GM19099 (cell line): ENCODE data around the gene BATF2.
A peak's percentile ranks its signal among the peaks of the same experiment; 100 is the strongest.

ENCODE experiments used
- POLR2A ChIP-seq: IDR thresholded peaks from 3 replicates; pipeline ENCODE4 v1.6.1; 2011; ENCODE audit warnings: low read depth; ENCODE audit not compliant: insufficient read length; ENCODE audit errors: extremely low read depth

Gene BATF2

DNA sequence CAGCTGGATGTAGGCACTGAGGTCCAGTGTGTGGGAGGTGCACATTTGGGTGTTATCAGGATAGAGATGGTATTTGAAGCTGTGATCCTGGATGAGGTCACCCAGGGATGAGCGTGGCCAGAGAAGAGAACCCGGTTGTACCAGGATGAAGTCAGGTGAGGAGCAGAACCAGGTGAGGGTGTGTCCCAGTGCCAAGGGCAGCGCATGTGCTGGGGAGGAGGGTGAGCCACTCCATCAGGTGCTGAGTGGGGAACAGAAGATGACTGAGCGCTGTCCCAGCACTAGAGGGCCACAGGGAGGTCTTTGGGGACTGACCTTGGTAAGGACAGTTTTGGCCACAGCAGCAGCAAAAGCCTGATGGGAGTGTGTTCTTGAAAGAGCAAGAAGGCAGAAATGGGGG is 19.9 kb upstream of the BATF2 start:
- TF ChIP-seq POLR2A, result no peak

DNA sequence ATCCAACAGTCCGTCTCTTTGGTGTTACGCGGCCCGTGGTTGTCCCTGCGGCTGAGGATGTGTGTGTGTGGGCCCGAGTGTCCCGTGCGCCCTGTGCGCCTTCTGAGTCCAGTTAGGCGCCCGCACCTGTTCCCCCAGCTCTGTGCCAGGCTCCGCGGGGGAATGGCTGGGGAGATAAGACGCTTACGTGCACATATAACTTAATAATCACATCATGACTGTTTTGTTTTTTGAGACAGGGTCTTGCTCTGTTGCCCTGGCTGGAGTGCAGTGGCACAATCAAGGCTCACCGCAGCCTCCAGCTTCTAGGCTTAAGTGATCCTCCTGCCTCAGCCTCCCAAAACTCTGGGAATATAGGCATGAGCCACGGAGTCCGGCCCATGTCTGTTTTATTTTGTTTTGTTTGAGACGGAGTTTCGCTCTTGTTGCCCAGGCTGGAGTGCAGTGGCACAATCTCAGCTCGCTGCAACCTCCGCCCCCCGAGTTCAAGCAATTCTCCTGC is 18.0 kb upstream of the BATF2 start:
- TF ChIP-seq POLR2A, result no peak

DNA sequence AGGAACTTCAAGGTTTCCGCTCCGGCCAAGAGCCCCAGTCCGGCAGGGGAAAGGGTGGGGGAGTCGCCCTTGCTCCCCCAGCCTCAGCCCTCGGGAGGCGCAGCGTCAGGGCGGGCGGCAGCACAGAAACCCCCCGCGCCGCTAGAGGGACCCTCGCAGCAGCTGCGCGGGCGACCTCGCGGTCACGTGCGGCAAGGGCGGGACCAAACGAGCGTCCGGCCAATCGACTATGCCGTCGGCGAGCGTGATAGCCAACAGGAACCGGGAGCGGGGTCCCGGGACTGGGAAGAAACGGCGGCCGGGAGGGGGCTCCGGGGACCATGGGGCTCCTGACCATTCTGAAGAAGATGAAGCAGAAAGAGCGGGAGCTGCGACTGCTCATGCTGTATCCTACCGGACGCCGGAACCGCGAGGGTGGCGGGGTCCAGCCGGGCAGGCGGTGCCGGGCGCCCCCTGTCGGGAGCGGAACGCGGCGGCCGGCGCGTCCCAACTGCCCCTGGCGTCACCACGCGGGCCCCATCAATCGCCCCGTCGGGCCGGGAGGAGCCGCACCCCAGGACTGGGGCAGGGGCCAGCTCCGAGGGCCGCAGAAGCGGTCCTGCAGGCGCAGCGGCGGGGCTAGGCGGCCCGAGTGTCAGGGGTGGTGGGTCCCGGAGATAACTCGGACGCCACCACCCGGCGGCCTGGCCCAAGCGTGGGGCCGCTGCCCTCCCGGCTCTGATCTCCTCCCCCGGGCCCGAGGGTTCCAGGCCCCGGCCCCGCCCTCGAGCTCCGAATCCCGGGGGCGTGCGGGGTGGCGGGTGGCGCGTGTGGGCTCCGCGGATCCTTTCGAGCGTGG is 17.3 kb upstream of the BATF2 start, which contains the start of gene ARL2:
Gene ARL2 (plus strand): TSS at position 273 of the 838 bp plus-strand sequence. CDS start 48 bp downstream, at position 321.
- TF ChIP-seq POLR2A, result peak; percentile 62

DNA sequence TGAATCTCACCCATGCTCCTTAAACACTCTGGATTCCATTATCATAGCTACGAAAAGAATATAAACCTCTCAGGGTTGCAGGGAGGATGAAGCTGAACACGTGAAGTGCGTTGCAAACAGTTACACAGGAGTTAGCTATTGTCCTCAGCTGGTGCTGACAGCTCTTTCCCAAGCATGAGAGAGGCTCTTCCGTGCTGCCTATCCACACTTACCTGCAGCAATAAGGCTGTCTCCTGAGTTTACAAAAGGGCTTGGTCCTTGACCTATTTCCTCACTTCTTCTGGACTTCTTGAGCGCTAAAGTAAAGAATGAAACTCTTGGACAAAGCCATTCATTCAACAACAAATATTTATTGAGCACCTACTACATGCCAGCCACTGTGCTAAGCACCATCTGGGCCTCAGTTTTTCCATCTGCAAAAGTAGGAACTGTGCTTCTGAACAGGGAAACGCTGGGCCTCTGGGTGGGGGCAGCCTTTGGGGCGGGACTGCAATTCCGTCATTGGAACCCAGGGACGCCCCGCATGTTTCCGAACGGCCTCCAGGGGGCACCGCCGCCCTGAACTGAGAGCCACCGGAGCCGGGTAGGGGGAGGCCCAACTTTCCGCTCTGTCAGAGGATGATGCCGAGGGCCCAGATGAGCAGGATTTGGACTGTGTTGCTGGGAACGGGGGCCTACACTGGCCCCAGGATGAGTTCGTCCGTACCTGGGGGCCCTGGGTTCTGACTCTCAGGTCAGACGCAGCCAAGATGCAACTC is 16.5 kb upstream of the BATF2 start:
- TF ChIP-seq POLR2A, result no peak

DNA sequence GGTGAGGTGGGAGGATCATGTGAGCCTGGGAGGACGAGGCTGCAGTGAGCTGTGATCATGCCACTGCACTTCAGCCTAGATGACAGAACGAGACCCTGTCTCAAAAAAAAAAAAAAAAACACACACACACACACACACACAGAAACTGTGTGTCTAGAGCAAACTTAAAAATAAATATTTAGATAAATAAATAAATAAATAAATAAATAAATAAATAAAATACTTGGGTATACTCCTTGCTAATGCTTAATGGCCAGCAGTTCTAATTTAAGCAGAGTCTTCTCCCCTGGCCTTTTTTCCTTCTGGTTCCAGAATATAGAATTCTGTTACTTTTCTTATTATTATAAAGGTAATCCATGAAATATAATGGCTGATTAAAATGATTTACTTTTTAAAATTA is 12.1 kb upstream of the BATF2 start:
- TF ChIP-seq POLR2A, result no peak

DNA sequence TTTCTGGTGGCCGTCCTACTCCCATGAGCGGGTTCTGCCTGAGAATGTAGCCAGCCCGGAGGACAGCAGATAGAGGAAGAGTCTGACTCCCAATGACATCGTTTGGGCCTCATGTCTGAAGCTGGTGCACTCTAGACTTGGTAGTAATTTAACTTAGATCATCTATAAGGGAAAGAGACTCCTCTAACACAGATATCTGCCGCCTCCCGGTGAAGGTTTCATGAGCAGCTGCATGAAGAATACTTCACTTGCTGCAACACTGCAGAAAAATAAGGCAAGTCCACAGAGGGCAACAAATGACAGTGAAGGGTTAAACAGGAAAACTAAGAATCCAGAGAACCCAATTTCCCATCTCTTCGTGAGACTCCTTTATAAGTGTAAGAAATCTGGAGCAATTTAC is 11.2 kb upstream of the BATF2 start:
- TF ChIP-seq POLR2A, result no peak

DNA sequence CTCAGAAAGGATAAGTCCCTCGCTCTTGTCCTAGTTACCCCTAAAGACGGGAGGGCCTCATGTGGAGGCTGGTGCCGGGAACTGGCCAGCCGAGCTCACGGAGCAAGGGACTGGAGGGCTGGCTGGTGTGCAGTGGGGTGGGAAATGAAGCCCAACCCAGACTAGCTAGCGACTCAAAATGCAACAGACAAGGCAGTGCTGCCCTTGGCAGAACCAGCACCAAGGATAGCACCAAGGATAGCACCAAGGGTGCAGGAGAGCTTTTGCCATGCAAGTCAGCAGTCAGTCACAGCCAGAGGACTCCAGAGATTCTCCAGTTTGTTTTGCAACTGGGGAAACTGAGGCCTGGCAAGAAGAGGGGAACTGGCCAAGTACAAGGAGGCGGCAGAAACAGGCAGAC is 6.5 kb upstream of the BATF2 start:
- TF ChIP-seq POLR2A, result no peak

DNA sequence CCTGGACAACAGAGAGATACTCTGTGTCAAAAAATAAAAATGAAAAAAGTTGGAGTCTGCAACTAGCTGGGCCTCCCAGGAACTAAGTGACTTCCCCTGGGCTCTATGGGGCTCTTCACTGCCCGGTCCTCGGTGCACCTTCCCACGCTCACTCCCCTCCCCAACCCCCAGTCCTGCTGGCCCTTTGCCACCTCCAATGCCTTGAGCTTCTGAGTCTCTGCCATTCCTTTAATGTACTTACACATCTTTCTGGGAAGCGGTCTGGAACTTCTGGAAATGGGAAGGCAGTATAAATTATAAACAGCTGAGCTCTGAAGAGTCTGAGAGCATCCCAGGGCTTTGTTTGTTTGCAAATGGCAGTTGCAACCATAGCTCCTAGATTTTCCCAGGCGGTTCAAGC is 5.9 kb upstream of the BATF2 start:
- no peak for TF ChIP-seq POLR2A

DNA sequence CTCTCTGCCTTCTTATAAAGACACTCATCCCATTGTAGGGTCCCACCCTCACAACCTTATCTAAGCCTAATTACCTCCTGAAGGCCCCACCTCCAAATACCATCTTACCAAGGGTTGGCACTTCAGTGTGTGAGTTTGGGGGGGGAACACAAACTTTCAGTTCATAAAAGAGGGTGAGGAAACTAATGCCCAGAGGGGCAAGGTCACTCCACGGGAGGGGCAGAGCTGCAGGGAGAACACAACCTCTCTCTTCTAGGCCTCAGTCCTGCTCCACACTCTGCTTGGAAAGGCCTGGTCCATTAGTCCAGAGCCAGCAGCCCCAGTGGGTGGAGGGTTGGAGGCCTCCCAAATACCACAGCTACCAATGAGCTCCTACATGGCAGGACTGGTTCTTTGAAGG is 2.7 kb upstream of the BATF2 start:
- TF ChIP-seq POLR2A, result no peak

DNA sequence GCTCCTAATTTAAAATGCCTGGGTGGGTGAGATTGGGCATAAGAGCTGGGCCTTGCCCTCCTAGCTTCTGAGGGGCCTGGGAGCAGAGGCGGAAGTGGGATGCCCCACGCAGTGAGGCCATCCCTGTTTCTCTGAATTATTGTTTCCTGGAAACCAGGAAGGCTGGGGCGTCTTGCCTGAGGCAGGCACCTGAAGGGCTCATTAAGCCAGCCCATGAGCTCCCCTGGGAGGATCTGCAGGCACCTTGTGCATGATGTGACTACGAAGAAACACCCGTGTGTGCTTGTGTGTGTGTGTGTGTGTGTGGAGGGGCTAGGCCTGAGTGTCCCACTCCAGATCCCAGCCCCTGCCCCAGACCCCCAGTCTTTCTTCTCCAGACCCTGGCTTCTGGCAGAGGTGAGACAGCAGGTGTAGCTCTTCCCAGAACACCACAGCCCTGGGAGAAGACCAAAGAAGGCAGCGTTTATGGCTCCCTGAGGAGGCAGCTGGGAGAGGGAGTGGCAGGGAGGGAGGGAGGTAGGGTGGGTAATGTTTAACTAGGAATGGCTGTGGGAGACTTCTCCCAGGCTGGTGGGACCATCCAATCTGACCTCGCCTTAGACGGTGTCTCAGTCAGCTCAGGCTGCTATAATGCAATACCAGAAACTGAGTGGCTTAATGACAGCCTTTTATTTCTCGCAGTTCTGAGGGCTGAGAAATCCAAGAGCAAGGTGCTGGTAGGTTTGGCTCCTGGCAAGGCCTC is 2.1 kb upstream of the BATF2 start:
- no peak for TF ChIP-seq POLR2A

DNA sequence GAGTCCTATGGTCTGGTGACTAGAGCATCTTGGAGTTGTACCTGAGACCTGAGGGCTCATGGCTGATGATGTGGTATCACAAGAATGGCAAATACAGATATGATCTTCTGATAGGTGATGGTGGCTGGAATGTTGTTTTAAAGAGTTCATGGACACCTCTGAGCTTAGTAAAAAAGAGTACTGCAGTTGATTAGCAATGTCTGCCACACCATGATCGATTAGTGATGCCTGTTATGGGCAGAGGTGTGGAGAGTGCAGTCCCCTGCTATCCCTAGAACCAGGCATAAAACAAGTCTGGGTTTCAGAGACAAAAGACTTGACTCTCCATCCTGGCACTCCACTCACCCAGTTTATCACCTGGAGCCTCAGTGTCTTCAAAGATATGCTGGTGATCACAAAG is 1.4 kb upstream of the BATF2 start:
- no peak for TF ChIP-seq POLR2A

DNA sequence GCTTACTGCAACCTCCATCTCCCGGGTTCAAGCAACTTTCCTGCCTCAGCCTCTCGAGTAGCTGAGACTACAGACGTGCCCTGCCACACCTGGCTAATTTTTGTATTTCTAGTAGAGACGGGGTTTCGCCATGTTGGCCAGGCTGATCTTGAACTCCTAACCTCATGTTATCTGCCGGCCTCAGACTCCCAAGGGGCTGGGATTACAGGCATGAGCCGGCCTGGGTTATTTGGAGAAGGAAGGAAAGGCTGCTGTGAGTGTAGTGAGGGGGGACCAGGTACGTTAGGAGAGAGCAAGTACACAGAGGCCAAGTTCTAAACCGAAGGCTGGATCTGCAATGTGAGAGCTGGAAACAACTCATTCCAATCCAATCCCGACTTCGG is 453 bp downstream of the BATF2 start:
- TF ChIP-seq POLR2A, result no peak

DNA sequence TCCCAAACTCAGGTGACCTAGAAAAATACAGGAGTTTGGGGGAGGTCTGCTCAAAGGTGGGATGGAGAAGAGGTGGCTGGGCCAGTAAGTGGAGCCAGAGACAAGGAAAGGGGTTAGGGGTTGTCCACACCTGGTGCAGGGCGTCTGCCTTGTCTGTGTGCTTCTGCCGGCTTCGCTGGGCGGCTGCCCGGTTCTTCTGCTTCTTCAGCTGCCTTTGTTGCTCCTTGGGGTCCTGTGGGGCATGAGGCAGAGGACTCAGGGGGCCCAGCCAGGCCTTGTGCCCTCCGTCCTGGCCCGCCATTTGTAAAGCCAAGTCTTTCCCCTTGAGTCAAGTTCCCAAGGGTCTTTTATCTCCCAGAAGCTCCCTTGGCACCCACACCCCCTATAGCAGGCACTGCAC is 2.5 kb downstream of the BATF2 start:
- TF ChIP-seq POLR2A, result no peak

DNA sequence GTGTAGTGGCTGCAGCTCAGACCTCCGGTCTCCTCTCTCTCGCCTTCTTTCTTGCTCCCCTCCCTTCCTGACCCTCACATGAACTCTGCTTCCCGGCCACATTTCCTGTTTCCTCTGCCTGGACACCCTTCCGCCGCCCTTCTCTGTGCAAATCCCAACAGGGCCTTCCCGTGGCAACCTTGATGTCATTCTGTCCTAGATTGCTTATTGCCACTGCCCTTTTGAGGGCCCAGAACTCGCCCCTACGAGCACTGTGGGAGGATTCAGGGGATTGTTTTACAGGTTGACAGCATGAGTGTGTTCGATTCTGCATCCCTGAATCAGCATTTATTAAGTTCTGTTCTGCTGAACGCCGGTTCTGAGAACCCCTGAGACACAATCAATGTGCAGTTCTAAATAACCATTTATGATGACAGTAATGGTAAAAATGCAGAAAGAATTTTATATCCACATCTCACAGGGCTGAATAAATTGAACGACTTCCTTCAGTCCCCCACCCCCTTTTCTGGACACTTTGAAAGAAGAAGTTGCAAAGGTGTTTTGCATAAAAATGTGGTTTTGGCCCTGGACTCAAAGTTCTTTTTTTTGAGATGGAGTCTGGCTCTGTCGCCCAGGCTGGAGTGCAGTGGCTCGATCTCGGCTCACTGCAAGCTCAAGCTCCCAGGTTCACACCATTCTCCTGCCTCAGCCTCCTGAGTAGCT is 6.4 kb downstream of the BATF2 start:
- TF ChIP-seq POLR2A, result no peak

DNA sequence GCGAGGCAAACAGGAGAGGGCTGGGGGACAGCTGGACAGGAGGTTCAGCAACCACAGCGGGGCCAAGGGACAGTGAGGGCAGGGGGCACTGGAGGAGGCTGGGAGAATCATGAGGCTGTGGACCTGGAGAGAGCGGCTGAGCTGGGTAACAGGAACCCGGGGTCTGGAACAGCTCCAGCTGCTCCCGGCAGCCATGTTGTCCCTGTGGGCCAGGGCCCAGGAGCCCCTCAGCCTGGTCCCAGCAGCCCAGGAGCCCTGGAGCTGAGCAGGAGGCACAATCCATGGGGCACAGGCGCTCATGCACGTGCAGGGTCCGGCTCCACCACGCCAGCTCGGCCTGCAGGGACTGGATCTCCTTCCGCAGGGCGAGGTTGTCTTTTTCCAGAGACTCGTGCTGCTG is 7.4 kb downstream of the BATF2 start:
- no peak for TF ChIP-seq POLR2A
